Effector CD4-positive, alpha-beta T cell (primary cell): ENCODE measurements around the gene ACKR4.
"Not testable (repeated sequence)": the region's sequence is repeated elsewhere in the genome, so short reads cannot be mapped to it uniquely, and the experiment has no call there.

Source experiments
- DNase-seq: peaks from one replicate; pipeline ENCODE4 v3.0.0-alpha.2; 2020

ACKR4 gene

GRCh38 chr3:132595014-132595413 lies 2.1 kb upstream of the ACKR4 start:
- DNase-seq, result no peak

DNA sequence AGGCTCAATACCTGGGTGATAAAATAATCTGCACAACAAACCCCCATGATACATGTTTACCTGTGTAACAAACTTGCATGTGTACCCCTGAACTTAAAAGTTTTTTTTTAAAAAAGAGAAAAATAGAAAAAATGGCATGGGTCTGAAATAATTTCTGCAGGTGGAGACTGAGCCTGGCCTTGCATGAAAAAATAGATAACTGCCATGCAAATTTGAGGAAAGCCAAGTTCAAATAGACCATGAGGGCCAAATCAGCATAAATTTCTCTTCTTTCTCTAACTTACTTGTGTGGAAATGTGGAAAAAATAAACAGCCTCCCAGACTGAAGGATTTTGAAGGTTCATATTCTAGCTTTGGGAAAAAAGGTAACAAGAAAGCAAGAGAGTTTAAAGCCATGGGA lies 744 bp upstream of the ACKR4 start:
- no peak for DNase-seq

GRCh38 chr3:132597660-132598059 lies 590 bp downstream of the ACKR4 start:
- DNase-seq, result no peak

DNA sequence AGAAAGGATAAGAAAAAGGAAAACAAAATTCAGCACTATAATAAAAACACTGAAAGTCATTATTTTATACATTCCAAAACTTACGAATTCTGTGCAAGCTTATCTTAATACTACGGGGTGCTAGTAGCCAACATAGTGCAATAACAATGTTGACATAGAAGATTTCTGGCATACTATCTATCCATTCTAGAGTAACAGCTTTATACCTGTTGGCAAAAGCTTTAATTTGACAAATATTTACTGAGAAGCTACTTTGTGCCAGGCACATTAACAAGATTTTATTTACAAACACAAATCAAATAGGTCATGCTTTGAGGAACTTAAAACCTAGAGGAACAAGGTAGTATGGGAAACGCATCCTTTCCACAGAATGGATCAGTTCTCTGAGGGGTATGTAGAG lies 1.1 kb downstream of the ACKR4 start:
- DNase-seq, result no peak

DNA sequence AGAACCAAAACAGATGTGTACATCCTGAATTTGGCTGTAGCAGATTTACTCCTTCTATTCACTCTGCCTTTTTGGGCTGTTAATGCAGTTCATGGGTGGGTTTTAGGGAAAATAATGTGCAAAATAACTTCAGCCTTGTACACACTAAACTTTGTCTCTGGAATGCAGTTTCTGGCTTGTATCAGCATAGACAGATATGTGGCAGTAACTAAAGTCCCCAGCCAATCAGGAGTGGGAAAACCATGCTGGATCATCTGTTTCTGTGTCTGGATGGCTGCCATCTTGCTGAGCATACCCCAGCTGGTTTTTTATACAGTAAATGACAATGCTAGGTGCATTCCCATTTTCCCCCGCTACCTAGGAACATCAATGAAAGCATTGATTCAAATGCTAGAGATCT lies 3.5 kb downstream of the ACKR4 start:
- DNase-seq, result not testable (repeated sequence)

DNA sequence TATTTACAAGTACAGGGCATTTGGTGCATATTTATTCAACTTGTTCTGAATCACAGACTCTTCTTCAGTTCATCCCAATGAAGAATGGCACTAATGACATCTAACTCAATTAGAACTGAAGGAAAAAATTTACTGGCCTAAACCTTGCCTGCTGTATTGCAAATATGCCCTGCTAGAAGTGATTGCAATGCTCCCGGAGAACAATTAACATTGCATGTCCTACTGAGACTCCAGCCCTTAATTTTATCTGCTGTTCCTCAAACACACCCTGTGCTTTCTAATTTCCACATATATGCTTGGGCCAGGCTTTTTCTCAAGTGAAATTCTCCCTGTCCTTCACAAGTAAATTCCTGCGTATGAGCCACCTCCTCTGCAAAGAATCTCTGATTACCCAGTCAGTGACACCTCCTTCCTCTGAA lies 8.3 kb downstream of the ACKR4 start:
- no peak for DNase-seq

- no peak for DNase-seq
Observed at GRCh38 chr3:132606085-132606484, 9.0 kb downstream of the ACKR4 start.

DNA sequence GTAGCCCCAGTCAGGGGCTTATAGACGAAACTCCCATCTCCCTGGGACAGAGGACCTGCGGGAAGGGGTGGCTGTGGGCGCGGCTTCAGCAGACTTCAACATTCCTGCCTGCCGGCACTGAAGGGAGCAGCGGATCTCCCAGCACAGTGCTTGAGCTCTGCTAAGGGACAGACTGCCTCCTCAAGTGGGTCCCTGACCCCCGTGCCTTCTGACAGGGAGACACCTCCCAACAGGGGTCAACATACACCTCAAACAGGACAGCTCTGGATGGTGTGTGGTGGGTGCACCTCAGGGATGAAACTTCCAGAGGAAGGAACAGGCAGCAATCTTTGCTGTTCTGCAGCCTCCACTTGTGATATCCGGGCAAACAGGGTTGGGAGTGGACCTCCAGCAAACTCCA lies 9.6 kb downstream of the ACKR4 start:
- not testable (repeated sequence) for DNase-seq

GRCh38 chr3:132615301-132615700 lies 18.2 kb downstream of the ACKR4 start:
- DNase-seq, result not testable (repeated sequence)

DNA sequence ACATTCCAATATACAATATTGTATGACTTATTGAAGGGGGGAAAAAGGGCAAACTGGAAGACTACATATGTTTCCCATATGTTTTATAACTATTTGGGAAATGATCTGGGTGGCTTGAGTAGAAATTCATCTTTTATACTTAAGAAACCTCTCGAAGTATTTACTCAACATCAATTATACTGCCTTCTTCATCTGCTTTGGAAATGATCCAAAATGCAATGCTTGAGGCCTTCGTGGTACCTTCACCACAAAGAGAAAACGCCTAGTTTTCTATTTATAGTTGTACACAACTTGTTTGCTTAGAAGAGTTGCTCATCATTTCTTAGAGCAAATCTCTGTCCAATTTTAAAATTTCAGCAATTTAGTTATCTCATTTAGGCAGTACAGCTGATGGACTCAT lies 18.8 kb downstream of the ACKR4 start:
- DNase-seq, result no peak

DNA sequence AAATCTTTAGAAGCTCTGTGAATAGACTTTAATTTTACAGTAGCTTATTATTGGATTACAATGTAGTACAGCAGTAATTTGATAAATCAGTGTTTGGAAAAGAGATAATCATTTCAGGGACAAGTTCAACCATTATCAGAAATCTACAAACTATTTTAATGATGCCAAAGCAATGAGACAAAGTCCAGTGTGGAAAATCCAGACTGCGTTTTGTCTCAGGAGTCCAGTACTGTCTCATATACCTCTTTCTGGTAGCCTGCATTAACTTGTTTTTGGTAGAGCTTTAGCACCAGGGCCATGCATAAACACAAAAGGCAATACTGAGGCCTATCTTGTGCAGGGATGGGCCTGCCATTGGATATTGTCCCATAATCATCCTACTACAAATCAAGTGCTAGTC lies 19.7 kb downstream of the ACKR4 start:
- no peak for DNase-seq

DNA sequence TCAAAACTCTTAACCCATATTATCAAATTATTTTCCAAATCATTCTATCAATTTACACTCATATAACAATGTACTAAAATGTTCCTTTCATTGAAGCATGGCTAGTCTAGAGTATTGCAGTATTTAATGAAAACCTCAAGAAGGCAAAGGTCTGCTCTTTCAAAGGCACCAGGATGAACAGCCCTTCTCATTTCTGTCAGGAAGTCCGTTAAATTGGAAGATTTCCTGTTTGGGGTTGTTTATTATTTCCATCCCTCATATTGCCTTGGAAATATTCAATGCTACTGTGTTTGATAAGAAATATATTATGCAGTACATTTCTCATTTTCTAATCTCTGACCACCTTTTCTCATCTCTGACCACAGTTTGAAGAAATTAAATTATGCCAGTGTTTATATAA lies 25.1 kb downstream of the ACKR4 start:
- DNase-seq, result no peak

DNA sequence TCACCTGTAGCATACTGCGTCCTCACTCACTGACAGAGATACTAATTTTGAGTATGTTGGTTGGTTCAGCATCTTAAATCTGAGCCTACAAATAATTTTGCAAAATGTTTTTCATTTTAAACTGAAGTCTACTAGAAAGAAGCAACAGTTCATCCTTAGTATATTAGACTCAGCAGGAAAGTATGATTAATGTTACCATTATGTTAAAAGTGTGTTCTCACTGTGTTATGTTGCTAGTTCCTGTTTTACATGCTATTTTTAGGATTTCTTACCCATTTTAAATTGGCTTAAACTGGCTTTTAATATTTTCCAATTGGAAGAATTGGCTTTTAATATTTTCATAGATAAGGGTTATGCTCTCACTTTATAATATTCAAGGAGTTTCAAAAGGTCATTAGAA lies 25.7 kb downstream of the ACKR4 start:
- no peak for DNase-seq

DNA sequence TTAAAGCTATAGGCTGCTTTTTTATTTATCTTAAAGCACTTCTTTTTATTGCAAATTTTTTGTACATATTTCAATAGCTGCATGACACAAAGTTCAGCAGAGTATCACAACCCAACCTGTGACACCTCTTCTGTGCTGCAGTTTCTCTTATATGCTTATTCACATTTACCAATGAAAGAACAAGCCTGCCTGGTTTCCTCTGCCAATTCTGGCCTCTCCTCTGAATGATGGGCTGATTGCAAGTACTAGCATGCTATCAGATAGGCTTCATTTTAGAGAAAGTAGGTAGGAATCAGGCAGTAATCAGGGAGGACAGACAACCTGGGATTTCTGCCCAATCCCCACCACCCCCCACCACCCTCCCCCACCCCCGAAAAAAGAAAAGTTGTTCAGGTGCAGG lies 26.6 kb downstream of the ACKR4 start:
- no peak for DNase-seq

DNA sequence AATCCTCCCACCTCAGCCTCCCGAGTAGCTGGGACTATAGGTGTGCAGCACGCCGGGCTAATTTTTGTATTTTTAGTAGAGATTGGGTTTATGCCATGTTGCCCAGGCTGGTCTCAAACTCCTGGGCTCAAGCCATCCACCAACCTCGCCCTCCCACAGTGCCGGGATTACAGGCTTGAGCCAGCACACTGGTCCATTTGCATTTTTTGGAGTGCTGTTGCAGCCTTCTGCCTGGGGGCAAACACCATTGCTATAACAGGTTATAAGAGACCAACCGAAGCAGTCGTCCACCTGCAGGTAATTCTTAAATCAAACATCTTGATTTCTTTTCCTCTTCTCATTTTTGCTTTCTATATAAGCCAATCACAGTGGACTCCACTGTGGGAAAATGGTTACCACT lies 27.7 kb downstream of the ACKR4 start:
- no peak for DNase-seq

DNA sequence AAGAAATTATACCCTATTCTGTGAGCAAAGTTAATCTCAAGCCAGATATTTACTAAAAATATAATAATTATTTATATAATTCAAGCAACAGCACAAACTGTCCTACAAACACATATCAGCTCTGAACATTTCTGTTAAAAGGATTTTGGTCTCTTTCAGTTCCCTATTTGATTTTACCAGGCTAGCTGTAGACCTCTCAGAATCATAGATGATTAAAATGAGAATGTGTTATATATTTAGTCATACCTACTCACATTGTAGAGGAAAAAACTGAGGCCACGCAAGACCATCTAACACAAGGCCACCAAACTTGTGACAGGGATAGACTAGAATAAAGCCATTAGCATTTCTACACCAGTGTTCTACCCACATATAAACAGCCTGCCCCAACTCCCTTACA lies 28.5 kb downstream of the ACKR4 start:
- DNase-seq, result no peak

- DNase-seq, result no peak
Observed at GRCh38 chr3:132626955-132627354, 29.9 kb downstream of the ACKR4 start.

DNA sequence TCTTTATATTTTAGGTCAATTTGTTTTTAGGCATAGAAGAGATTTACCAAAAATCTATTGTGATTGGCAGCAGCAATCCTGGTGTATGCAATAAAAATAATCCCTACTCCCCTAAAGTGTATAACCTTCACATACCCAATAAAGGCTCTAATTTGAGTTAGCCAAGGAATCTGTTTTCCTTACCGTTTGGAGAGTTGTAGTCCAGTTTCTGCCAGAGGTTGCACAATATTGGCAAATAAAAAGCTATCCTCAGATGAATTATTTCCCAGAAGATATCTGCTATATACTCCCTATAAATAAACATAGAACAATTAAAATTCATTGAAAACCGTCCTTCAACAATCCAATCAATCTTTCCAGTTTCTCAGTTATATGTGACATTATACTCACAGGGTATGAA lies 31.1 kb downstream of the ACKR4 start:
- no peak for DNase-seq

- DNase-seq, result no peak
Observed at GRCh38 chr3:132629928-132630327, 32.9 kb downstream of the ACKR4 start.

- DNase-seq, result no peak
Observed at GRCh38 chr3:132630612-132631011, 33.5 kb downstream of the ACKR4 start.

DNA sequence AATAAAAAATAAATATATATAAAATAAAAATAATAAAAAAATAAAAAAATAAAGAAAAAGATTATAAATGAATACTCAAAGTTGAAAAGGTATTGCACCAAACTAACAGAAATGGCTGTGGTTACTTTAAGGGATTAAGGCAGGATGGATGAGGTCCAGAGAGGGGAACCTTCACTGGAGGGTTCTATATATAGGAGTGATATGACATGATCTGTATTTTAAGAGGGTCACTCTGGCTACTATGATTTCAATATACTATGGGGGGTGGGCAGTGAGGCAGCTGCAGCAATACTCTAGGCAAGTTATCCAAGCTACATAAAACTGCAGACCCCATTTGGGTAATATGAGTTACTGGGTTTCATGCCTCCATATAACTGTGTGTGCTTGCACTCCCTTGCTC lies 38.0 kb downstream of the ACKR4 start:
- DNase-seq, result no peak

DNA sequence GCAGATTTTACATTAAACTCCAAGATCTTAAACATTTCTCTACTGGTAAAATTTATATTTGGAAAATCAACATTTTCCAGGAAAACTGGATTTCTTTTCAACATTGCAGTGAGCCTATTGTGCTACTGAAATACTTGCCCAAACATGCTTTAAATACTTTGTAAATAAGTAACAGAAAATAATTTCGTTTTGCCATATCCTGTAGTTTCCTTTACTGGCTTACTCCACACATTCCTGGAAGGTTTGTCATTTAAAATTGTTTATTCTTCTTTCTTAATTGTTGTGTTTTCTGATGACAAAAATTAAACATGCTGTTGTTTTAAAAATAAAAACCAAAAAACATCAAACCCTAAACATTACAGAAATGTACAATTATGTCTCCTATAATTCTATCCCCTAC lies 40.5 kb downstream of the ACKR4 start:
- DNase-seq, result no peak

DNA sequence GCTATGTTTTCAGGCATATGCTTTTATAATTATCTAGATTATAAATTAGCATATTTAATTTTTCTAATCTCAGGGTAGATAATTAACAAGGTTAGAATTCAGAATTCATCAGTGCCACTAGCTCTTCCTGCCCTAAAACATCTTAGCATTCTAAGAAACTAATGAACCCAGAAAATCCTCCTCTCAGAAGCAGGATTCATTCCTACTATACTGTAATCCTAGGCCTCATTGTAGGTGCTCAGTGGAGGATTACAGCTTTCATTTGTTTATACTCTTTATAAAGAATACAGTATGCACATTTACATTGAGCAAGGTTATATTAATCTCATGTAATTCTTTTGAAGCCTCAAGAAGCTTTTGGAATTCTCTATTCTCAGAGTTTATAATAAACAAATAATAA lies 41.6 kb downstream of the ACKR4 start:
- DNase-seq, result no peak

GRCh38 chr3:132641427-132641826 lies 44.4 kb downstream of the ACKR4 start:
- not testable (repeated sequence) for DNase-seq

GRCh38 chr3:132641837-132642538 lies 44.9 kb downstream of the ACKR4 start:
- no peak for DNase-seq

DNA sequence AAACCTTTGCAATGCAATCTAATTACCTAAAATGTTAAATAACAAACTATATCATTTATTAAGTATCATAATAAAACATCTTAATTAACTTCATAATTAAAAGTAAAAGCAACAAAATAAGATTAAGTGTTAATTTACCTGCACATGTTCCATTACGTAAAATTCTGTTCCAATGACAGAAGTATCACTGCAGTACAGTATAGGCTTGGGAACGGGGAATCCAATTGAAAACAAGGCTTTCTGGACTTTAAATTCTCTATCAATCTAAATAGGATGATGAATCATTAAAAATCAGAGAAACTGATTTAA lies 45.4 kb downstream of the ACKR4 start:
- no peak for DNase-seq
